Left ventricle myocardium inferior (tissue), 1 donor: Measurements from ENCODE around the gene FAM110A. TPM values are rescaled to one million over a fixed set of nuclear protein-coding genes. Genes with fewer than 3 reads are reported as not detected.

Source experiments
- DNase-seq: peaks from one replicate; pipeline ENCODE4 v3.0.0-alpha.2; 2020
- H3K27ac ChIP-seq: fragments of 200-600 bp; replicated peaks from 2 replicates; pipeline ENCODE4 v1.8.0; 2021
- H3K27me3 ChIP-seq: fragments of 200-600 bp; 2 replicates; pipeline ENCODE4 v1.8.0; 2021; ENCODE audit warnings: low read depth
- H3K36me3 ChIP-seq: fragments of 200-600 bp; 2 replicates; pipeline ENCODE4 v1.8.0; 2021
- H3K4me1 ChIP-seq: fragments of 200-600 bp; 2 replicates; pipeline ENCODE4 v1.8.0; 2021
- H3K4me3 ChIP-seq: fragments of 200-600 bp; 2 replicates; pipeline ENCODE4 v1.8.0; 2021; ENCODE audit warnings: mild to moderate bottlenecking, moderate library complexity
- H3K9me3 ChIP-seq: fragments of 200-600 bp; replicated peaks from 2 replicates; pipeline ENCODE4 v1.8.0; 2021
- CTCF ChIP-seq: fragments of 200-600 bp; IDR thresholded peaks from 2 replicates; pipeline ENCODE4 v1.8.0; 2021; ENCODE audit warnings: antibody characterized with exemption, mild to moderate bottlenecking, borderline replicate concordance
- intact Hi-C: fragments of 100-400 bp; cut with micrococcal nuclease; formaldehyde crosslinking; loops from one replicate; pipeline ENCODE4 v1.11.0; 2022
- total RNA-seq: library from RNA; stranded (reverse); fragmentation: NEBNext Ultra II Directional; extraction: Animal tissue kit (Norgen Biotek cat#: 25700); gene quantifications from one replicate; pipeline ENCODE4 v1.2.1, GENCODE V29; 2021
- donor health status: DM: no; HTN: yes; CAD: no; lungs with severe emphysema.

Gene FAM110A
- total RNA-seq, 1 donor from 2014 or later, result 2.0 TPM

GRCh38 chr20:839015-839414 lies 5.5 kb downstream of the FAM110A start:
- Histone ChIP-seq H3K4me3 (no peak overlapping the region), H3K27ac (no peak overlapping the region), H3K36me3 (no peaks in the 10 kb centered on the region), H3K4me1 (peaks cover 45% of the 10 kb centered on the region), H3K27me3 (peaks cover 11% of the 10 kb centered on the region), H3K9me3 (peaks cover 13% of the 10 kb centered on the region)
- intact Hi-C loops, result no loop called here
- TF ChIP-seq CTCF, result no peak
- no peak for DNase-seq

- Histone ChIP-seq H3K4me3 (no peak overlapping the region), H3K27me3 (peaks cover 11% of the 10 kb centered on the region), H3K4me1 (peaks cover 44% of the 10 kb centered on the region), H3K27ac (no peak overlapping the region), H3K36me3 (no peaks in the 10 kb centered on the region), H3K9me3 (peaks cover 13% of the 10 kb centered on the region)
- TF ChIP-seq CTCF, result no peak
- intact Hi-C loops, result no loop called here
- no peak for DNase-seq
Measured at GRCh38 chr20:839626-840025, 6.1 kb downstream of the FAM110A start.

GRCh38 chr20:840503-840857 lies 7.0 kb downstream of the FAM110A start:
- peaks cover 13% of the 10 kb centered on the region for H3K9me3 ChIP-seq
- H3K36me3 ChIP-seq, result no peaks in the 10 kb centered on the region
- H3K4me1 ChIP-seq, result peaks cover 44% of the 10 kb centered on the region
- peaks cover 11% of the 10 kb centered on the region for H3K27me3 ChIP-seq
- DNase-seq, result no peak
- no peak overlapping the region for H3K4me3 ChIP-seq
- no peak for TF ChIP-seq CTCF
- intact Hi-C loops, result no loop called here
- no peak overlapping the region for H3K27ac ChIP-seq

- H3K36me3 ChIP-seq, result no peaks in the 10 kb centered on the region
- no peak for TF ChIP-seq CTCF
- H3K4me1 ChIP-seq, result peaks cover 44% of the 10 kb centered on the region
- intact Hi-C loops, result no loop called here
- H3K9me3 ChIP-seq, result peaks cover 13% of the 10 kb centered on the region
- no peak overlapping the region for H3K27ac ChIP-seq
- H3K27me3 ChIP-seq, result peaks cover 11% of the 10 kb centered on the region
- no peak for DNase-seq
- H3K4me3 ChIP-seq, result peak overlapping the region; percentile 62
Measured at GRCh38 chr20:840858-841567, 7.5 kb downstream of the FAM110A start.

- TF ChIP-seq CTCF, result no peak
- H3K27ac ChIP-seq, result no peak overlapping the region
- intact Hi-C loops, result no loop called here
- H3K9me3 ChIP-seq, result peaks cover 13% of the 10 kb centered on the region
- peaks cover 45% of the 10 kb centered on the region for H3K4me1 ChIP-seq
- DNase-seq, result no peak
- no peaks in the 10 kb centered on the region for H3K36me3 ChIP-seq
- peaks cover 11% of the 10 kb centered on the region for H3K27me3 ChIP-seq
- H3K4me3 ChIP-seq, result peak overlapping the region; percentile 62
Measured at GRCh38 chr20:841568-842546, 8.3 kb downstream of the FAM110A start.
